Fibroblast of the aortic adventitia (primary cell): ENCODE results near the gene RIC8B. TPM values are rescaled to one million over a fixed set of nuclear protein-coding genes. Genes with fewer than 3 reads are reported as not detected.

ENCODE experiments used
- DNase-seq: peaks from one replicate; pipeline ENCODE4 v3.0.0-alpha.2; 2010; ENCODE audit warnings: low read depth
- H3K4me3 ChIP-seq: 2 replicates; pipeline ENCODE4 v1.5.1; 2011; ENCODE audit warnings: low read depth, mild to moderate bottlenecking, control low read depth, low read length, moderate library complexity
- CTCF ChIP-seq: IDR thresholded peaks from 2 replicates; pipeline ENCODE4 v1.5.1; 2011; ENCODE audit warnings: mild to moderate bottlenecking, low read length, control low read depth, inconsistent platforms; ENCODE audit not compliant: insufficient read depth
- total RNA-seq: library from RNA; depleted of rRNA; stranded (reverse); fragments of >200 nt; gene quantifications from 2 replicates; pipeline ENCODE4 v1.2.3, GENCODE V29; 2012; ENCODE audit warnings: low replicate concordance

The RIC8B gene
- total RNA-seq, 1 donor = 15.0 TPM

GRCh38 chr12:106773286-106774004 is 1.0 kb upstream of the RIC8B start:
- no peak for TF ChIP-seq CTCF
- no peak for DNase-seq
- peak overlapping the region; percentile 83 for H3K4me3 ChIP-seq

DNA sequence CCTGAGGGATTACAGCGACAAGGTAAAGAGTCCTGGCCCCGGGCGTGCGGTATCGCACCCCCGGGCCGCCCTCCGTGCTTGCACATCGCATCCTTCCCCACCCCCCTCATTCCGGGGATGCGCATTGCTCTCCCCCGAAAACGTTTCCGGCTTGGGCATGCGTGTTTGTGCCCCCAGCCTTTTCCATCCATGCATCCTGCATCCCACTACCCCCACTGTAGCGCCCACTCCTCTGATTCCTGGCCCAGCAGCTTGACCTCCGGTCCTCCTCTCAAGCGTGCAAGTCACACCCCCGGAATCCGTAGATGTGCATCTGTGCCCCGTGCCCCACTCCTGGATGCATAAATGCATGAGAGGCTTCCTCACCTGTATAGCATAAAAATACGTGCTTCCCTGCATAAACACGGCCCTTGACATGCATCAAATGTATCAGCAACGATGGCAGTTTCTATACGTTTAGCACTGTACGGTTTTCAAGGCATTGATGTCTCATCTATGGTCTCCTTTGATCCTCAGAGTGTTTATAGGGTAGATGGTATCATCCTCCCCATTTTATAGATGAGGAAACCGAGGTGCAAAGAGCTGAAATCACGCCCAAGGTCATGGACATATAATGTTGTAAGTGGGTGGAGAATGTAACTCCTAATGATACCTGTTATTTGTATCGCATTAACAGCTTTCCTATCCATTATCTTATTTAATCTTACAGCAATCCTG is 484 bp downstream of the RIC8B start:
- H3K4me3 ChIP-seq = peak overlapping the region; percentile 87
- no peak for DNase-seq
- no peak for TF ChIP-seq CTCF

DNA sequence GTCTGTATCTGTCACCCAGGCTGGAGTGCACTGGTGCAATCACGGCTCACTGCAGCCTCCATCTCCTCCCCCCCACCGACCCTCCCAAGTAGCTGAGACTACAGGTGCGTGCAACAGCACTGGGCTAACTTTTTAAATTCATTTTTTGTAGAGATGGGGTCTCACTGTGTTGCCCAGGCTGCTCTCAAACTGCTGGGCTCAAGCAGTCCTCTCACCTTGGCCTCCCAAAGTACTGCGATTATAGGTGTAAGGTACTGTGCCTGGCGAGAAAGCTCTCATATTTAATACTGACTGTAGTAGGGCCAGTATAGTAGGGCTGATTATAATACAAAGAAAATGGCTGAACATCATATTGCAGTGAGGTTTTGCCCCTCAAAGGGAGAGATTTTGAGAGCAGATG is 2.4 kb downstream of the RIC8B start:
- DNase-seq = no peak
- no peak for TF ChIP-seq CTCF
- H3K4me3 ChIP-seq = no peak overlapping the region

DNA sequence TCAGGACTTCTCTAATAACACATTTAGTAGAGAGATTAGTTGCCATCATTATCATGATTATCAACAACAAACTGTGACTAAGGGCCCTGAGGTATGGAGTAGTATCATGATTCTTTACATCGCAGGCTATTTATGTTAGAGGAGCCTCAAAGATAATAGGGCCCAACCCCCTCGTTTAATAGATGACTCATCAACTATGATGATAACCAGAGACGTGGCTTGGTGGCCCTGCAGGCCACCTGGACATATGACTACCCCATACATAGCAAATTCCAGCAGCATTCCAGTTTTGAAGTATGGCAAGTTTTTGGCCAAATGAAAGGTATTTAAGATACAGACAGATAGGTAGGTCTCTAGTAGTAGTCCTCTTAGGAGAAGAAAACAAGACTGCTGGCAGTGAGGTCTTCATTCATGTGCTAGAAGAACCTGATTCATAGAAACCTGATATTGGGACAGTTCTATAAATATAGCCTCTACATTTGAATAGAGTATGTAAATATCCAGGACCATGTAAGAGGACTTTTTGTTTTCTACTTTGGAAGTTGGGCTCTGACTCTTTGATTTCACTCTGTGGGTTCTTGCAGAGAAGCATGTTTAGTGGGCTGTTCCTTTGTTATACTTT is 5.6 kb downstream of the RIC8B start:
- TF ChIP-seq CTCF = no peak
- DNase-seq = peak; percentile 47
- no peak overlapping the region for H3K4me3 ChIP-seq

DNA sequence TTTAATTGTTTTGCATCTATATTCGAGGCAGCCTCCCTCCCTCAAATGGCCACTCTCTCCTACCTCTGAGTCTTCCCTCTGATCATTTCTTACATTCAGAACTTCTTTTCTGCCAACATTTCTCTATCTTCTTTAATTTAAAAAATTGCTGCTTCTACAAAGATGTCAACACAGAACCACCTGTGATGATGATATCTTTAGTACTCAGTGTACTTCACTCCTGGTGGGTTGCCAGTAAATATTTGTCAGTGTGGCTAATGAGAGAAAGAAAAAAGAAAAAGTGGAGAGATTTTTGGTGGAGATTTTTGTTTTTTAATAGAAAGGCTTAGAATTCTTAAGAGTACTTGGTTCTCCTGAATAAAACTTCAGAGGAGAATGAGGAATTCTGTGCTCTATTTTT is 8.1 kb downstream of the RIC8B start:
- no peak for TF ChIP-seq CTCF
- no peak overlapping the region for H3K4me3 ChIP-seq
- no peak for DNase-seq

DNA sequence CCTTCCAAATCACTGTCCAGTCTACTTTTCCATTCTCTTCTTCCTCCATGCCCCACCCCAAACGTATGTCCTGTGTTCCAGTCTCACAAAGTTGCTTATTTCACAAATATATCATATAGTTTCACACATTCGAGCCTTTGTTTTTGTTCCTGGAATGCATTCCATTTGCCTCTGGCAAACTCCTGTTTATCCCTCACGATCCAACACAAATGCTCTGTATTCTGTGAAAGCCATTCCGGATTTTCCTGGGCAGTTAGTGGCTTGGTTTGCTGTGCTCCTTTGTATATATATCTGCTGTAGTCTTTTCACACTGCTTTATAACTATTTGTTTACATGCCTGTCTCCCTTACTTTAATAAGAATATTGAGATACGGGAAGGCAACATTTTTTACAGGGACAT is 9.0 kb downstream of the RIC8B start:
- H3K4me3 ChIP-seq = peak overlapping the region; percentile 29
- TF ChIP-seq CTCF = no peak
- DNase-seq = no peak
